PC-9 (cell line): ENCODE results near the gene NAGPA. TPM values are rescaled to one million over a fixed set of nuclear protein-coding genes. Genes with fewer than 3 reads are reported as not detected.

ENCODE experiments used
- BruUV-seq: library from RNA; stranded (reverse); fragments of 400-500 nt; replicated peaks from 2 replicates; lab custom pipeline; 2021; lab: Mats Ljungman, UMichigan
- CTCF ChIA-PET: fragments of 300-600 bp; sonication (Branson Sonifier 250); formaldehyde crosslinking; loops from one replicate; lab custom pipeline; 2022; ENCODE audit warnings: antibody characterized with exemption; lab: Charles Lee
- POLR2A ChIA-PET: fragments of 300-600 bp; sonication (Branson Sonifier 250); formaldehyde crosslinking; loops from one replicate; lab custom pipeline; 2022; ENCODE audit warnings: antibody characterized with exemption; ENCODE audit not compliant: unreplicated experiment; lab: Charles Lee
- DNase-seq, 2 experiments: peaks; one replicate each; pipeline versions ENCODE4 v3.0.0 to v3.0.0-alpha.2; 2015 to 2022; ENCODE audit warnings: mixed read lengths in 1 of 2
- H2AFZ ChIP-seq: fragments of 200-600 bp; sonication (generic); 2 replicates; pipeline ENCODE4 v1.8.1; 2017; ENCODE audit warnings: antibody characterized with exemption
- H3F3A ChIP-seq: fragments of 200-600 bp; sonication (generic); 2 replicates; pipeline ENCODE4 v1.8.1; 2017; ENCODE audit warnings: antibody characterized with exemption, mild to moderate bottlenecking, low read depth; ENCODE audit not compliant: insufficient read depth
- H3K27ac ChIP-seq: fragments of 200-600 bp; sonication (generic); 2 replicates; pipeline ENCODE4 v1.6.1; 2016; ENCODE audit warnings: mixed run types
- H3K27me3 ChIP-seq: fragments of 200-600 bp; sonication (generic); 2 replicates; pipeline ENCODE4 v1.6.1; 2016; ENCODE audit warnings: low read depth, mixed run types; ENCODE audit not compliant: insufficient read depth
- H3K36me3 ChIP-seq: fragments of 200-600 bp; sonication (generic); 2 replicates; pipeline ENCODE4 v1.6.1; 2016; ENCODE audit warnings: low read depth, mixed run types
- H3K4me1 ChIP-seq: fragments of 200-600 bp; sonication (generic); replicated peaks from 2 replicates; pipeline ENCODE4 v1.6.1; 2016; ENCODE audit warnings: mixed run types; ENCODE audit not compliant: insufficient read depth
- H3K4me2 ChIP-seq: fragments of 200-600 bp; sonication (generic); 2 replicates; pipeline ENCODE4 v1.6.1; 2017; ENCODE audit warnings: mixed run types
- H3K4me3 ChIP-seq: fragments of 200-600 bp; sonication (generic); 2 replicates; pipeline ENCODE4 v1.6.1; 2016; ENCODE audit warnings: mixed run types
- H3K79me2 ChIP-seq: fragments of 200-600 bp; sonication (generic); 2 replicates; pipeline ENCODE4 v1.6.1; 2017; ENCODE audit warnings: low read depth, mixed run types
- H3K9me2 ChIP-seq: fragments of 200-600 bp; sonication (generic); 2 replicates; pipeline ENCODE4 v1.8.1; 2017; ENCODE audit warnings: mild to moderate bottlenecking; ENCODE audit not compliant: insufficient read depth
- H3K9me3 ChIP-seq: fragments of 200-600 bp; sonication (generic); 2 replicates; pipeline ENCODE4 v1.8.1; 2016; ENCODE audit warnings: low read depth; ENCODE audit not compliant: insufficient read depth
- H4K20me1 ChIP-seq: fragments of 200-600 bp; sonication (generic); 2 replicates; pipeline ENCODE4 v1.8.1; 2017; ENCODE audit not compliant: insufficient read depth
- CTCF ChIP-seq: fragments of 200-600 bp; sonication (generic); conservative IDR thresholded peaks from 2 replicates; pipeline ENCODE4 v1.6.1; 2017; ENCODE audit warnings: mixed run types, antibody characterized with exemption, mild to moderate bottlenecking, moderate library complexity
- EZH2 ChIP-seq: fragments of 200-600 bp; sonication (generic); IDR thresholded peaks from 2 replicates; pipeline ENCODE4 v1.8.0; 2017; ENCODE audit warnings: antibody characterized with exemption, low read depth
- intact Hi-C: fragments of 100-400 bp; cut with micrococcal nuclease; formaldehyde crosslinking; loops from one replicate; pipeline ENCODE4 v1.10.0; 2022; ENCODE audit not compliant: unreplicated experiment
- total RNA-seq: library from RNA; stranded (reverse); gene quantifications from 2 replicates; pipeline ENCODE4 v1.2.3, GENCODE V29; 2021

The NAGPA gene
- total RNA-seq, 1 experiment from 2014 or later = 20.6 TPM

- Histone ChIP-seq H3K36me3 (no peaks in the 10 kb centered on the region), H3K9me3 (no peaks in the 10 kb centered on the region), H2AFZ (no peak overlapping the region), H3K27ac (no peak overlapping the region), H3K4me2 (no peak overlapping the region), H3K9me2 (no peaks in the 10 kb centered on the region), H3K79me2 (no peaks in the 10 kb centered on the region), H3F3A (0 out of 2 replicates have a peak, but pooled peaks cover 5% of the 10 kb centered on the region), H3K27me3 (peaks cover 57% of the 10 kb centered on the region), H3K4me3 (no peak overlapping the region), H4K20me1 (no peaks in the 10 kb centered on the region), H3K4me1 (no peaks in the 10 kb centered on the region)
- POLR2A ChIA-PET = no interaction called here
- intact Hi-C loops = no loop called here
- no TSS peak for BruUV-seq
- TF ChIP-seq EZH2 = no peak
- TF ChIP-seq CTCF = no peak
- no peak for DNase-seq
- CTCF ChIA-PET = interaction anchor here (0.6 kb wide), 1 partner anchor 11 kb away, joined by 6 read pairs; no protein-coding TSS in a partner anchor
These were observed 16.6 kb downstream of the NAGPA start for GRCh38 chr16:5016967-5017677.

DNA sequence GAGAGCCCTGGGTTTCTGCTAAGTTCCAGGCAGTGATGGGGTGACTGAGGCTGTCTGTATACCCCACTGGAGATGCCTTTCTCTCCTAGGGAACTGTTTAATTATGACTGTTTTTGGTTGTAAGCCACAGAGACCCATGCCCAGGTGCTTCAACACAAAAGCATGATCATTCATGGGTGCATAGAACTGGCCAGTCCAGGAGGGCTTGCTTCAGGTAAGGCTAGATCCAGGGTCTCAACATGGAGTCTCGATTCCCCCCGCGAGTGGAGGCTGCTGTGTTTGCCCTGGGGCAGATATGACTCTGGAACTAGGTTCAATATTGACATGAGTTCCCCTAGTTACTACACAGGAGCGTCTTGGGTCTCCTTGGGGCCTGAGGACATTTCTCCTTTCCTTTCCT, 17.8 kb downstream of the NAGPA start:
- H3F3A ChIP-seq = 0 out of 2 replicates have a peak, but pooled peaks cover 5% of the 10 kb centered on the region
- H3K9me3 ChIP-seq = no peaks in the 10 kb centered on the region
- intact Hi-C loops = no loop called here
- H3K27me3 ChIP-seq = peaks cover 70% of the 10 kb centered on the region
- CTCF ChIA-PET = no interaction called here
- BruUV-seq = no TSS peak
- H3K27ac ChIP-seq = no peak overlapping the region
- no peaks in the 10 kb centered on the region for H3K4me1 ChIP-seq
- no peaks in the 10 kb centered on the region for H3K9me2 ChIP-seq
- POLR2A ChIA-PET = no interaction called here
- no peak overlapping the region for H3K4me3 ChIP-seq
- no peak for DNase-seq
- no peak for TF ChIP-seq CTCF
- no peak for TF ChIP-seq EZH2
- no peak overlapping the region for H2AFZ ChIP-seq
- no peak overlapping the region for H3K4me2 ChIP-seq
- no peaks in the 10 kb centered on the region for H4K20me1 ChIP-seq
- no peaks in the 10 kb centered on the region for H3K79me2 ChIP-seq
- no peaks in the 10 kb centered on the region for H3K36me3 ChIP-seq

GRCh38 chr16:5015351-5015750, 18.4 kb downstream of the NAGPA start:
- ChIA-PET POLR2A (no interaction called here), CTCF (no interaction called here)
- no peaks in the 10 kb centered on the region for H3K9me2 ChIP-seq
- H3K4me2 ChIP-seq = no peak overlapping the region
- no peak overlapping the region for H3K4me3 ChIP-seq
- no peaks in the 10 kb centered on the region for H3K4me1 ChIP-seq
- DNase-seq = no peak
- H3K9me3 ChIP-seq = no peaks in the 10 kb centered on the region
- 0 out of 2 replicates have a peak, but pooled peaks cover 5% of the 10 kb centered on the region for H3F3A ChIP-seq
- no TSS peak for BruUV-seq
- H3K27ac ChIP-seq = no peak overlapping the region
- peaks cover 75% of the 10 kb centered on the region for H3K27me3 ChIP-seq
- no peak overlapping the region for H2AFZ ChIP-seq
- TF ChIP-seq CTCF (no peak), EZH2 (no peak)
- no peaks in the 10 kb centered on the region for H4K20me1 ChIP-seq
- intact Hi-C loops = no loop called here
- no peaks in the 10 kb centered on the region for H3K79me2 ChIP-seq
- H3K36me3 ChIP-seq = no peaks in the 10 kb centered on the region
